ENCODE data around the gene EYS.

GRCh38 chr6:63803371-63803770 lies 1903.7 kb downstream of the EYS start:
- no peak for TF ChIP-seq POLR2A (IDR thresholded peaks at IDR 0.05)
- TF ChIP-seq CTCF (IDR thresholded peaks at IDR 0.05) = no peak
- no peak for TF ChIP-seq POLR2AphosphoS5 (IDR thresholded peaks at IDR 0.05)
